T-cell (primary cell): Measurements from ENCODE around the gene BAG3. TPM values are rescaled to one million over a fixed set of nuclear protein-coding genes. Genes with fewer than 3 reads are reported as not detected.

Experiments used
- ATAC-seq, 4 experiments: fragments of 200-7000 bp in 3 of 4; fragments of 150-1000 bp in 1 of 4; cut with Tn5 transposase; replicated peaks in 1 of 4; 1 replicate in 3 of 4; 2 replicates in 1 of 4; pipeline ENCODE4 v1.10.0; 2021; ENCODE audit warnings: moderate library complexity in 3 of 4, mild to moderate bottlenecking in 2 of 4, moderate number of reproducible peaks in 1 of 4
- CTCF ChIA-PET, 2 donors: fragments of 300-600 bp; sonication (Branson Sonifier 250); formaldehyde crosslinking; loops; one replicate each; lab custom pipeline; 2022; ENCODE audit warnings: antibody characterized with exemption in 2 of 2; lab: Charles Lee
- POLR2A ChIA-PET, 2 donors: fragments of 300-600 bp; sonication (Branson Sonifier 250); formaldehyde crosslinking; loops; one replicate each; lab custom pipeline; 2022; ENCODE audit warnings: antibody characterized with exemption in 2 of 2; lab: Charles Lee
- DNase-seq, 35 experiments: peaks; one replicate each; pipeline versions ENCODE4 v3.0.0 to v3.0.0-alpha.2; 2013 to 2023
- H3K27ac ChIP-seq: one replicate; pipeline ENCODE4 v1.5.1; 2013; ENCODE audit warnings: low read length
- H3K27me3 ChIP-seq, 2 experiments: replicated peaks in 1 of 2; 1 replicate in 1 of 2; 2 replicates in 1 of 2; pipeline versions ENCODE4 v1.6.1 to v1.7.0; 2013; ENCODE audit warnings: low read length in 1 of 2, mixed read lengths in 1 of 2; ENCODE audit not compliant: control insufficient read depth in 2 of 2, insufficient read depth in 2 of 2; ENCODE audit errors: extremely low read depth in 1 of 2
- H3K36me3 ChIP-seq, 2 donors: 1 replicate in 1 of 2; 2 replicates in 1 of 2; pipeline versions ENCODE4 v1.6.1 to v1.7.0; 2013; ENCODE audit warnings: low read length in 1 of 2; ENCODE audit not compliant: control insufficient read depth in 2 of 2, insufficient read depth in 1 of 2; ENCODE audit errors: extremely low read depth in 1 of 2
- H3K4me1 ChIP-seq, 2 experiments: 1 replicate in 1 of 2; 2 replicates in 1 of 2; pipeline versions ENCODE4 v1.6.1 to v1.7.0; 2013; ENCODE audit warnings: low read length in 2 of 2, mixed read lengths in 1 of 2; ENCODE audit not compliant: insufficient read depth in 2 of 2, control insufficient read depth in 1 of 2; ENCODE audit errors: extremely low read depth in 1 of 2
- H3K4me3 ChIP-seq, 2 donors: 1 replicate in 1 of 2; 2 replicates in 1 of 2; pipeline versions ENCODE4 v1.5.1 to v1.7.0; 2013; ENCODE audit warnings: mild to moderate bottlenecking in 2 of 2, low read length in 1 of 2, moderate library complexity in 1 of 2; ENCODE audit not compliant: control insufficient read depth in 1 of 2; ENCODE audit errors: extremely low read depth in 1 of 2
- H3K9me3 ChIP-seq: 2 replicates; pipeline ENCODE4 v1.7.0; 2013
- H3K27ac Mint-ChIP-seq, 2 donors: one replicate each; pipeline ENCODE4 v1.8.0; 2020 to 2021; ENCODE audit warnings: mild to moderate bottlenecking in 2 of 2, mixed read lengths in 2 of 2
- H3K27me3 Mint-ChIP-seq, 2 donors: one replicate each; pipeline ENCODE4 v1.8.0; 2021 to 2022; ENCODE audit warnings: mixed read lengths in 2 of 2
- H3K36me3 Mint-ChIP-seq: one replicate; pipeline ENCODE4 v1.8.0; 2021; ENCODE audit warnings: mixed read lengths
- H3K4me1 Mint-ChIP-seq, 3 donors: one replicate each; pipeline ENCODE4 v1.8.0; 2020 to 2022; ENCODE audit warnings: mixed read lengths in 3 of 3, mild to moderate bottlenecking in 1 of 3
- H3K4me3 Mint-ChIP-seq, 3 donors: one replicate each; pipeline ENCODE4 v1.8.0; 2020 to 2022; ENCODE audit warnings: mild to moderate bottlenecking in 3 of 3, mixed read lengths in 3 of 3, moderate library complexity in 3 of 3
- H3K9me3 Mint-ChIP-seq, 3 donors: one replicate each; pipeline ENCODE4 v1.8.0; 2020 to 2022; ENCODE audit warnings: mixed read lengths in 3 of 3
- WGBS: methylation state at CpG from one replicate; pipeline ENCODE4 v1.1.5; 2013; ENCODE audit warnings: missing lambda C conversion rate; ENCODE audit not compliant: insufficient coverage; 5-methylcytosine and 5-hydroxymethylcytosine counted together
- total RNA-seq, 35 experiments: library from RNA in 6 of 35; stranded (reverse) in 6 of 35; fragments of 120-200 nt in 1 of 35; gene quantifications; one replicate each; pipeline versions ENCODE4 v1.2.1 to v1.2.4 and lab custom pipeline; 2013 to 2026

BAG3 gene
- total RNA-seq, 5 donors from 2014 or later (not counting 1 experiment from before 2014, with no cell fraction given) = 20.2 to 36.4 (median 23.7) TPM

DNA sequence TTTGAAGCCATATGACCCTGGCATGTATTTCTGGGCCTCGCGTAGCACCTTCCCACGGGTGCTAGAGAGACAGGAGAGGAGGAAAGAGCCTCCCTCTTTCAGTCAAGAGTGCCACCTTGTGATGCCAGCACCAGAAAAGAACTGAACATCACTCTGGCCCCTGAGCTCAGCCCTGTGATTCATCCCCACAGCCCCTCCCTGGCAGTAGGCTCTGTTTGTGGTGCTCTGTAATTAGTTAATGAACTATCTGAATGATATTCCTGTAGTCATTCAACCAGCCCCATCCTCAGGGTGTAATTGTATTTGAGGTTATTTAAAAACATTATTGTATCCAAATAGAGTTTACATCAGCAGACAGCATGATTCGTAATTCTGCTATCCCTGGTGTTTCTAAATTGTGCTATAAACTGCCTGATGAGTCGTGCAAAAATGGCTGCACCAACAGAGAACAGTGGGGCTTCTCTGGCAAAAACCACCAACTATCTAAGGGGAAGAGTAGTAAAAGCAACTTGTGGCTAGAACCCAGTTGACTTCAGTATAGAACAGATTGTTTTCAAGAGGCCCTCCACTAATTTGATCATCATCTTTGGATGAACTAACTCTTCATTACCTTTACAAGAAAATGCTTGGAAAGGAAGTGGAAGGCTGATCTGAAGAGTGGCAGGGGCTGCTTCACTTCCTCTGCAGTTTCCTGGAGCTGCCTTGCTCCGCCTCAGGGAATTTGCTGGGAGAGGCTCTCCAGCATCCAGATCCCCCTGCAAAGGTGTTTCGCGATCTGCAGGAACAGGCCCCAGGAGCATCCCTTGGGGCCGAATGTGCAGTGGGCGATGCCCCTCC is 30.7 kb upstream of the BAG3 start:
- H3K4me3 Mint-ChIP-seq = no peak overlapping the region
- no peaks in the 10 kb centered on the region for H3K36me3 Mint-ChIP-seq
- no peaks in the 10 kb centered on the region for H3K27me3 ChIP-seq
- DNase-seq (no peak), ATAC-seq (peak in 1 of 4 experiments; percentile 12)
- no peak overlapping the region for H3K27ac ChIP-seq
- H3K27me3 Mint-ChIP-seq = peaks cover 0 to 4% of the 10 kb centered on the region in 2 donors
- H3K27ac Mint-ChIP-seq = peak overlapping the region in 1 of 2 donors; percentile 23
- H3K4me1 Mint-ChIP-seq = peaks cover 0 to 6% (median 4%) of the 10 kb centered on the region in 3 donors
- no peaks in the 10 kb centered on the region for H3K36me3 ChIP-seq
- CTCF ChIA-PET = no interaction called here
- H3K9me3 ChIP-seq = no peaks in the 10 kb centered on the region
- POLR2A ChIA-PET = interaction anchor here in 1 of 2 donors (0.6 kb wide), 1 partner anchor 1543 kb away, joined by 3 read pairs; no protein-coding TSS in a partner anchor
- 93% methylated on average over 6 of the region's 10 CpGs for WGBS
- no peak overlapping the region for H3K4me3 ChIP-seq
- no peaks in the 10 kb centered on the region for H3K9me3 Mint-ChIP-seq
- H3K4me1 ChIP-seq = no peaks in the 10 kb centered on the region

DNA sequence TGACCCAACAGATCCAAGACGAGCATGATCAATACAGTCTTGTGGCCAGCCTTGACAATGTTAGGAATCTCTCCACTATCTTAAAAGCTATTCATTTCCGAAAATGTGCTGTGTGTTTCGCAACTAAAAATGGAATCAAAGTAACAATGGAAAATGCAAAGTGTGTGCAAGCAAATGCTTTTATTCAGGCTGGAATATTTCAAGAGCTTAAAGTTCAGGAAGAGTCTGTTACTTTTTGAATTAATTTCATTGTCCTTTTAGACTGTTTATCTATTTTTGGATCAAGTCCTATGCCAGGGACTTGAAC is 30.1 kb upstream of the BAG3 start:
- ChIA-PET POLR2A (interaction anchor here in 1 of 2 donors (0.6 kb wide), 1 partner anchor 1543 kb away, joined by 3 read pairs; no protein-coding TSS in a partner anchor), CTCF (no interaction called here)
- H3K9me3 ChIP-seq = no peaks in the 10 kb centered on the region
- no peaks in the 10 kb centered on the region for H3K4me1 ChIP-seq
- Mint-ChIP-seq H3K36me3 (no peaks in the 10 kb centered on the region), H3K27ac (no peak overlapping the region), H3K4me3 (no peak overlapping the region), H3K27me3 (peaks cover 0 to 4% of the 10 kb centered on the region in 2 donors), H3K4me1 (peaks cover 0 to 6% (median 4%) of the 10 kb centered on the region in 3 donors), H3K9me3 (no peaks in the 10 kb centered on the region)
- no CpG with 5 or more reads among the region's 3 CpGs for WGBS
- H3K27ac ChIP-seq = no peak overlapping the region
- ATAC-seq (no peak), DNase-seq (no peak)
- H3K4me3 ChIP-seq = no peak overlapping the region
- H3K36me3 ChIP-seq = no peaks in the 10 kb centered on the region
- no peaks in the 10 kb centered on the region for H3K27me3 ChIP-seq

- Histone ChIP-seq H3K27me3 (peaks cover 0 to 2% of the 10 kb centered on the region in 2 experiments), H3K9me3 (no peaks in the 10 kb centered on the region), H3K4me1 (no peaks in the 10 kb centered on the region), H3K36me3 (no peaks in the 10 kb centered on the region), H3K27ac (no peak overlapping the region), H3K4me3 (no peak overlapping the region)
- 87% methylated on average over 3 of the region's 6 CpGs for WGBS
- Mint-ChIP-seq H3K4me3 (no peak overlapping the region), H3K27ac (no peak overlapping the region), H3K9me3 (no peaks in the 10 kb centered on the region), H3K4me1 (peaks cover 0 to 3% (median 0%) of the 10 kb centered on the region in 3 donors), H3K36me3 (no peaks in the 10 kb centered on the region), H3K27me3 (peaks cover 0 to 1% of the 10 kb centered on the region in 2 donors)
- DNase-seq = no peak
- ChIA-PET POLR2A (no interaction called here), CTCF (no interaction called here)
- ATAC-seq = no peak
These were observed 25.5 kb upstream of the BAG3 start for GRCh38 chr10:119625570-119626280.

DNA sequence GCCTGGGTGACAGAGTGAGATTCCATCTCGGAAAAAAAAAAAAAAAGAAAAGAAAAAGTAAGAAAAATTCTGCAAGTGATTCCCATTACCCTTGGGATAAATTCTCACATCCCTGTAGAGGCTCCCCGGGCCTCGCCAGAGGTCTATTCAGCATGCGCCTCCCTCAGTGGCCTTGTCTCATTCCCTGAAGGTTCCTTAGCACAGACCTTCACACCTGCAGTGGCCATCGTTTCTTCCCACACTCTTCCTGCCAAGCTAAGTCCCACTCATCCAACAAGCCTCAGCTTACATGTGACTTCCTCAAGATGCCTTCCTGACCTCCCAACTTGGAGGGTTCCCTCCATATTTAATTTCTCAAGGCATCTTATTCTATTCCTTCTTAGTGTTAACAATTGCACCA is 20.9 kb upstream of the BAG3 start:
- H3K4me1 Mint-ChIP-seq = no peaks in the 10 kb centered on the region
- Histone ChIP-seq H3K9me3 (no peaks in the 10 kb centered on the region), H3K36me3 (no peaks in the 10 kb centered on the region), H3K4me3 (no peak overlapping the region), H3K27me3 (peaks cover 0 to 2% of the 10 kb centered on the region in 2 experiments), H3K4me1 (no peaks in the 10 kb centered on the region), H3K27ac (no peak overlapping the region)
- WGBS = 86% methylated on average over 4 of the region's 5 CpGs
- POLR2A ChIA-PET = no interaction called here
- no peak overlapping the region for H3K4me3 Mint-ChIP-seq
- H3K27ac Mint-ChIP-seq = no peak overlapping the region
- CTCF ChIA-PET = no interaction called here
- DNase-seq (no peak), ATAC-seq (no peak)
- peaks cover 0 to 1% of the 10 kb centered on the region in 2 donors for H3K27me3 Mint-ChIP-seq
- no peaks in the 10 kb centered on the region for H3K9me3 Mint-ChIP-seq
- no peaks in the 10 kb centered on the region for H3K36me3 Mint-ChIP-seq

DNA sequence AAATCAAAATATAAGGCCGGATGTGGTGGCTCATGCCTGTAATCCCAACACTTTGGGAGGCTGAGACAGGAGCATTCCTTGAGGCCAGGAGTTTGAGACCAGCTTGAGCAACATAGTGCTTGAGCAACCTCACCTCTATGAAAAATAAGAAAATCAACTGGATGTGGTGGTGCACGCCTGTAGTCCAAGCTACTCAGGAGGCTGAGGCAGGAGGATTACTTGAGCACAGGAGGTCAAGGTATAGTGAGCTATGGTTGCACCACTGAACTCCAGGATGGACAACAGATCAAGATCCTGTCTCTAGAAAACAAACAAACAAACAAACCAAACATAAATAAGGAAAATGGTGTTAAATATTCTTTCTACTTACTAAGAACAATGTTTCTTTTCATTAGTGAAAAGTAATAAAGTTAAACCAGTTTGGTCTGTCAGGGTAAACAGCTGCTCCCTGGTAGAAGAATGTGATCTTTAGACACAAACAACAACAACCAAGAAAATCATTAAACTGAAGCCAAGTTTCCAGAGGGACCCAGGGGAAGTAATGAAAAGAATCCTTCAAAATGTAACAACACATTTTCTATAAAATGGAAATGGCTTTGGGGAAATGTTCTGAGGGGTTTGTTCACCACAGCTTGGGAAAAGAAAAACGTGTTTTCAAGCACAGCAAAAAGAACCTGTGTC is 17.5 kb upstream of the BAG3 start:
- WGBS = 71% methylated on average over 1 of the region's 3 CpGs
- ATAC-seq = no peak
- no peak overlapping the region for H3K27ac Mint-ChIP-seq
- no peak overlapping the region for H3K4me3 ChIP-seq
- H3K36me3 Mint-ChIP-seq = no peaks in the 10 kb centered on the region
- no peak overlapping the region for H3K27ac ChIP-seq
- POLR2A ChIA-PET = interaction anchor here in 1 of 2 donors (0.7 kb wide), 2 partner anchors 9 to 167 kb away, joined by 10 to 12 read pairs; no protein-coding TSS in a partner anchor
- H3K4me1 Mint-ChIP-seq = no peaks in the 10 kb centered on the region
- peaks cover 0 to 1% of the 10 kb centered on the region in 2 donors for H3K27me3 Mint-ChIP-seq
- no peaks in the 10 kb centered on the region for H3K9me3 ChIP-seq
- no peak overlapping the region for H3K4me3 Mint-ChIP-seq
- DNase-seq = no peak
- H3K4me1 ChIP-seq = no peaks in the 10 kb centered on the region
- CTCF ChIA-PET = interaction anchor here (0.6 to 0.7 kb wide), 2 partner anchors 45 to 204 kb away, joined by 3 to 7 read pairs; no protein-coding TSS in a partner anchor
- H3K36me3 ChIP-seq = no peaks in the 10 kb centered on the region
- peaks cover 0 to 2% of the 10 kb centered on the region in 2 experiments for H3K27me3 ChIP-seq
- H3K9me3 Mint-ChIP-seq = no peaks in the 10 kb centered on the region

DNA sequence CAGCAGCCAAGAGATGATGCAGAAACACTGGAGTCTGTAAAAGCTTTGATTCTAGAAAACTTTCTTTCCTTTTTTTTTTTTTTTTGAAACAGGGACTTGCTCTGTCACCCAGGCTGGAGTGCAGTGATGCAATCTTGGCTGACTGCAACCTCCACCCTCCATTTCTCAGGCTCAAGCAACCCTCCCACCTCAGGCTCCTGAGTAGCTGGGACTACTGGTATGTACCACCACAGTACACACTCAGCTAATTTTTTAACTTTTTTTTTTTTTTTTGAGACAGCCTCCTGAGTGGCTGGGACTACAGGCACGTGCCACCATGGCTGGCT is 17.0 kb upstream of the BAG3 start:
- CTCF ChIA-PET = interaction anchor here in 1 of 2 donors (0.6 kb wide), 1 partner anchor 204 kb away, joined by 3 read pairs; no protein-coding TSS in a partner anchor
- Mint-ChIP-seq H3K27me3 (peaks cover 0 to 1% of the 10 kb centered on the region in 2 donors), H3K36me3 (no peaks in the 10 kb centered on the region), H3K27ac (no peak overlapping the region), H3K4me3 (no peak overlapping the region), H3K9me3 (no peaks in the 10 kb centered on the region), H3K4me1 (no peaks in the 10 kb centered on the region)
- DNase-seq (no peak), ATAC-seq (no peak)
- Histone ChIP-seq H3K9me3 (no peaks in the 10 kb centered on the region), H3K36me3 (no peaks in the 10 kb centered on the region), H3K4me3 (no peak overlapping the region), H3K27ac (no peak overlapping the region), H3K27me3 (peaks cover 0 to 1% of the 10 kb centered on the region in 2 experiments), H3K4me1 (no peaks in the 10 kb centered on the region)
- POLR2A ChIA-PET = no interaction called here
- WGBS = no CpG with 5 or more reads among the region's 1 CpG
